Activated CD4-positive, alpha-beta T cell treated with anti-CD3 and anti-CD28 coated beads, Interleukin-2, Interleukin-4, amounts not matched to agents 100 ng/mL and 50 ng/mL, durations not matched to agents 16 hours and 8 hours (primary cell): Measurements from ENCODE around the gene AKT1S1.

Experiments used
- DNase-seq: peaks from one replicate; pipeline ENCODE4 v3.0.0-alpha.2; 2020; ENCODE audit warnings: low spot score

The AKT1S1 gene

DNA sequence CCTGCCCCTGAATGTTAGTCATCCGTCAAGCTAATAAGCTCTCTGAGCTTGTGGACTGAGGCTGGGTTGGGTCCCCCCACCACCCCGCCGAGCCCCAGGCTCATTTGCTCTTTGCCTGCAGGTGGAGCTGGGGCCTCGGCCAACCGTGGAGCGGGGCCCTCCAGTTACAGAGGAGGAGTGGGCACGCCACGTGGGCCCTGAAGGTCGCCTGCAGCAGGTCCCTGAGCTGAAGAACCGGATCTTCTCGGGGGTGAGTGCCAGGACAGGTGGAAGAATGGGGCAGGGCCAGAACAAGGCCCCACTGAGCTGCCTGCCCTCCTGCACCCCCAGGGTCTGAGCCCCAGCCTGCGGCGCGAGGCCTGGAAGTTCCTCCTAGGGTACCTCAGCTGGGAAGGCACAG, 5.5 kb upstream of the AKT1S1 start:
- no peak for DNase-seq

DNA sequence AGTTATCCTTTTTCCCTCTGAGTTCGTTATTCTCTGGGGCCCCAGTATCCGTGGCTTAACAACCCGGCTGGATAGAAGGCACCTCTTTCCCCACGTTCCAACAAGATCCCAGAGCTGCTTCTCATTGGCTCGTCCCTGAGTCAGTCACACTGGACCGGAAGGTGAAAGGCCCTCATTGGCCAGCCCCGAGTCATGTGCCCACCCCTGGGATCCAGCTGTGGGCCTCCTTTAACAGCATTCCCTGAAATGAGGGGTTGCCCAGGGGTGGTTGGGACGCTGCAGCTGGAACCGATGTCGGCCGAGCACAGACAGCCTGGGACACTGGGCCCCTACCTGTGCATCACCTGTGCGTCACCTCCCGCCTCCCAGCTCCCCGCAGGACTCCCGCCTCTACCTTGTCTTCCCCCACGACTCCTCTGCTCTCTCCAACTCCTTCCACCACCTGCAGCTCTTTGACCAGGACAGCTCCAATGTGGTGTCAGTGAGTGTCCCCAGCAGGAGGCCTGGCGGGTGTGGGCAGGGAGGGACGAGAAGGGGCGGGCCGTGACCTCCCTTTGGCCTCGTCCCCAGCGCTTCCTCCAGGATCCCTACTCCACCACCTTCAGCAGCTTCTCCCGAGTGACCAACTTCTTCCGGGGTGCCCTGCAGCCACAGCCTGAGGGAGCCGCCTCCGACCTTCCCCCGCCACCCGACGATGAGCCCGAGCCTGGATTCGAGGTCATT, 4.7 kb upstream of the AKT1S1 start:
- no peak for DNase-seq

DNA sequence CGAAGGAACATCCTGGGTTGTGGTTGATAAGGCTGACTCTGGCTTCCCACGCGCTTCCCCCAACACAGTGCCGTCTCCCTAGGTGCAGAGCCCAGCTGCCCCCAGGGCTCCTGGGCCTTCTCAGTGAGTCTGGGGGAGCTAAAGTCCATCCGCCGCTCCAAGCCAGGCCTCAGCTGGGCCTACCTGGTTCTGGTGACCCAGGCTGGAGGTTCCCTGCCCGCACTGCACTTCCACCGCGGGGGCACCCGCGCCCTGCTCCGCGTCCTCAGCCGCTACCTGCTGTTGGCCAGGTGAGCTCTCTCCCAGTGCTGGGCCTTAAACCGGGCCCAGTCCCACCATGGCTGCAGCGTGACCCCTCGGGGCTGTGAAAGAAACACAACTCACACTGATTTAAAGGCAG, 4.0 kb upstream of the AKT1S1 start:
- no peak for DNase-seq

DNA sequence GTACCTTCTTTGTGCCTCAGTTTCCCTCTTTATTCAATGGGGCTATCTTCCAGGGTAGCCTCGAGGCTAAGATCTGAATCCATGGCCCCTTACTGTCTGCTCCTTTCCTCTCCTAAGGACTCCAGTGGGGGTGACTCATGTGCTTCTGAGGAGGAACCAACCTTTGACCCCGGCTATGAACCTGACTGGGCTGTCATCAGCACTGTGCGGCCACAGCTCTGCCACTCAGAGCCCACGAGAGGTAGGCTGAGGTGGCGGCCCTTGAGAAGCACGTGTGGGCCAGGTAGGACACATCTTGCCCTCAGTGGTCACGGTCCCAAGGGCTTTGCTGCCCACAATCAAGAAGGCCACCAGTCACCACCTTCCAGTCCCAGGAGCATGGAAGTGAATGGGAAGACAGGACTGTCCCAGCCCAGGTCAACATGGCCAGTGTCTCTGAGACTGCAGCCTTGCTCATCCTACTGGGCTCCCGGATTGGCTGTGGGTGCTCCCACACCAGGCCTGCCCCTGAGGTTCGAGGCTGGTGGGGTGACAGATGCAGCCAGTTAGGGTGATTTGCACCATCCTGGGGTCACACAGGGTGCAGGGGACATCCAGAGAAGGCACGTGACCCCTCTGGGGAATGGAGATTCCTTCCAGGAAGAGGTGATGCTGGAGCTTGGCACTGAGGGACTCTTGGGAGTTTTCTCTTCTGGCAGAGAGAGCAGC, 3.2 kb upstream of the AKT1S1 start:
- DNase-seq, result no peak

DNA sequence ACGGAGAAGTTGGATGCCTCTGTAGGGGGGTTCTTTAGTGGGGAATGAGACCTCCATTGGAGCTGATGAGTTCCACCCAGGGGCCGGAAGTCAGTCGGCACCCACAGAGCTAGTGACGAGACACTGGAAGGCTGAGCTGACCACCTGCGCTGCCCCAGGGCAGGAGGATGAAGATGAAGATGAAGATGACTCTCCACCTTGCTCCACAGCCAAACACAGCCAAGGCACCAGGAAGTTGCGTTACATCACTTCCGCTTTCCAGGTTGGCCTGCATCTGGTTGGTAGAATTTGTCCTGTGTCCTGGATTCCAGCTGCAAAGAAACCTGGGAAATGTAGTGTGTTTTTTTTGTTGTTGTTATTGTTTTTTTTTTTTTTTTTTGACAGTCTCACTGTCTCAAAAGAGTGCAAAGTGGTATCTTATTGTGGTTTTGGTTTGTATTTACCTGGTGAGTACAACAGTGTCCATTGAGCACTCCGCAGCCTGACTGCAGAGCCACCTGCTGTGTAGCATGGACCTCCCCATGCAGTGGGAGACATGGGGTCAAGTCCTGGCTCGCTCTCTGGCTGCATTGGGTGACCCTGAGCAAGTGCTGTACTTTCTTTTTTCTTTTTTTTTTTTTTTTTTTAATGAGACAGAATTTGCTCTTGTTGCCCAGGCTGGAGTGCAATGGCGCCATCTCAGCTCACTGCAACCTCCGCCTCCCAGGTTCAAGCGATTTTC, 2.2 kb upstream of the AKT1S1 start:
- DNase-seq, result peak; percentile 32

DNA sequence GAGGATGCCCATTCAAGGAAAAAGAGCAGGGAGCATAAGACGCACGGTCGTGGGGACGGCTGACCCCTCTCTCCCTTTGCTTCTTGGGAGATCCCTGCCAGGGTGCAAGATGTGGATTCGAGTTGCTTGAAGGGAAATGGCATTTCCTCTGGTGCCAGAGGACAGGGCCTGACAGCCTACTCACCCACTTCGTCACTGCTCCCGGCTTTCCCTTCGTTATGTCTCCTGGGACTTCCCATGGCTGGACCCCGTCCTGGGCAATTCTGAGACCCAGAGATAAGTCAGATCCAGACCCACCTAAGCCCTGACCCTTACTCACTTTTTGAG, 1.6 kb upstream of the AKT1S1 start:
- DNase-seq, result no peak

DNA sequence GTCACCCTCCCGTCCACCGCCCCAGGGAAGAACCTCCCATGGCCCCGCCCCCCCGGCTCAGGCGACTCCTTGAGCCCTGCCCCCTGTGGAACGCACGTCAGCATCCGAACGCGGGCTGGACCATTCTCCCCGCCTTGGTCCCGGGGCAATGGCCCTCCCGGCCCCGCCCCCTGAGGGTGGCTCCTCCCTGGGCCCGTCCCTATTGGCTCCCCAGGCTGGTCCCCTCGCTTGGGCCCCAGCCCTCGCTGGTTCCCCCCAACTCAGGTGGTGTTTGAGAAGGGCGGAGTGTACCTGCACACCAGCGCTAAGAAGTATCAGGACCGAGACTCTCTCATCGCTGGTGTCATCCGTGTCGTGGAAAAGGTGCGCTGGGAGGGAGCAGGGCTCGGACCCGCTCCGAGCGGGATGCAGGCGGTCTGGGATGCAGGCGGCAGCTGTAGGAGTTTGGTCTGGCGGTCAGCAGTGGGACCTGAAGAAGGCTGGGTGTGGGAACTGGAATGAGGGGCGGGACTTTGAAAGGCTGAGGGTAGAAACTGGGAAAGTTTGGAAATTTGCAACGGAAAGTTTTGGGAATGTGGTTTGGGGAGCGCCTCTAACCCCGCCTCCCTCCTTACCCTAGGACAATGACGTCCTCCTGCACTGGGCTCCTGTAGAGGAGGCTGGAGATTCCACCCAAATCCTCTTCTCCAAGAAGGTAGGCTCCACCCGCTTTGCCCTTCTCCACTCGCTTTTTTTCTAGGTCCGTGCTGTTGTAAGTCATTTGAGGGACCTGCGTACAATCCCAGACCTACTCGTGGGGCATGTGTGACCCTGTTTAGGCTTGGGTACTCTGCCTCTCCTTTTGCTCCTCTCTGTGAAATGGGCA, 956 bp upstream of the AKT1S1 start:
- peak; percentile 99 for DNase-seq

DNA sequence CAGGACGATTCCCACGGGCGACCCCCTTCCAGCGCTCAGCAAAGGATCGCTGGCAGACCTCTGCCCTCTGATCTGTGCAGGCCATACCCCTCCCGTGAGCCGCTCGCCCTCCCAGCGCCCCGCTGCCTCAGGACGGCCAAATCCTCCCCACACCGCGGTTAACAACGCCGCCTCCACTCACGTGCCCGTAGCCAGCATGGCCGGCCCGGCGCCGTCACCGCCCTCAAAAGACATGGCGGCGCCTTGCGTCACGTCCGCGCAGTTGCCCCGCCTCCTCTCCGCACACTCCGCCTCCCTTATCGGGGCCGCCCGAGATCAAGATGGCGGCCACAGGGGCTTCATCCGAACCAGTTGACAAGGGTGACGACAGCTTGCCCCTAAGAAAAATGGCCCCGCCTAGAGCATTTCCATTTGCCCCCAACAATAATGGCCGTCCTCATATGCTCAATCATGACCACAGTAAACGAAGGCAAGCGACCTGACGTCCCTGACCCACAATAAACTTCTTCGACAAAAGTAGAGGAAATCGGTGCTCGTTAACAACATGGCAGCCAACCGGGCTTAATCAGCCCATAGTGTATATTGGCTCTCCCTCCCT, 634 bp downstream of the AKT1S1 start:
- peak; percentile 98 for DNase-seq

DNA sequence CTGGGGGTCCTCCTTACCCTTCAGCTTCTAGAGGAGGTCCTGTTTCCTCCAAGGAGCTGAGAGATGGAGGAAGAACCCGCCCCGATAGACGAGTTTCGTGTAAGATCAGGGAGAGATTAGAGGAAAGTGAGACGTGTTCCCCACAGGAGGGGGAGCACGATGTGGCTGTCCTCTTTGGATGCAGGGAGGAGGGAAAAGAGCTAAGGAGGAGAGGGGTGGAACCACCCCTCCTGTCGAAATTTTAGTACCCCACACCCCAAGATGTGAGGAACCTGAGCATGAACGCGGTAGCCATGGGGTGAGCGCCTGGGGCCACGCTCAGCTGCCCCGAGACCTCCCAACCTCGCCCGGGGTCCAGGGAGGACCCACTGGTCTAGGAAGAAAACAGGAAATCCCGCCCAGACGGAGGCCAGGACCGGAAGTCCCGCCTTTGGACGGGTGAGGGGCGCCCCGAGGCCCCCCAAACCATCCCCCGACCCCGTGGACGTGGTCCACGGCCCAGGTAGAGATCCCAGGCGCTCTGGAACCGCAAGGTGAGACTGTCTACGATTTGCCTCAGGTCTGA, 1.2 kb downstream of the AKT1S1 start:
- DNase-seq, result peak; percentile 59

DNA sequence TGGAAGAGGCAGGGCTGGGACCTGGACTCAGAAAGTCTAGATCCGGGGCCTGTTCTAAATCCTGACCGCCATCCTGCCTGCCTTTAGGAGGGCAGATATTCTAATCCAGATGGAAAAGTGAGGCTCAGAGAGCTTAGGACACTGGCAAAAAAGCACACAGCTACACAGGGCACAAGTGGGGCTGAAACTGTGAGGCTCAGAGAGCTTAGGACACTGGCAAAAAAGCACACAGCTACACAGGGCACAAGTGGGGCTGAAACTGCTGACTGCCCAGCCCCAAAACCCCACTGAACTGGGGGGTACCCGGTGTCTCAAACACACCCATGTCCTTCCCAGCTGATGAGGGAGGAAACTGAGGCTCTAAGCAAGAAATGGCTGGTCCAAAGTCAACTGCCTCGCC, 2.0 kb downstream of the AKT1S1 start:
- no peak for DNase-seq

DNA sequence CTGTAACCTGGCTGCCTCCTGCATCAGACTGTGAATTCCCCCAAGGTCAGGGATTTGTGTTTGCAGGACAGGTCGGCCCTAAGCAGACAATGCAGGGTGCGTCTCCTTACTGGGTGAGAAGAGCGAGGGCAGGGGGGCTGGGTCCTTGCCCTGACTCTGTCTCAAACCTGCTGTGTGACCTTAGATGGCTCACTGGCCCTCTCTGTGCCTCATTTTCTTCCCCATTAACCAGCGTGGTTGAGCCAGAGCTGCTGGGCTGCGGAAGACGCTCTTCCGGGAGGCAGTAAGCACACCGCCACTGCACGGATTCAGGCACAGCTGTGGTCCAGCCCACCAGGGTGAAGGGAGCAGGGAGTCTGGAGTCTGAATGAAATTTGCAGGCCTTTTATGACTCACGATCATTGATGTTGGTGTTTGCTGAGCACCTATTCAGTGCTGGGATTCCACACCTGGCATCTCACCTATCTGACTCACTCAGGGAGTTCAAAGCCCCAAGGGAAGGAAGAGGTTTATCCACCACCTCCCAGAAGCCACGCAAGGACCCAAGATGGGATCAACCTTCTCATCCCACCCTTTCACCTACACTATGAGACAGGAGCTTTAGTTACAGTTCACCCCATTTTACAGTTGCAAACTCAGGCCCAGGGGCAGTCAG, 2.5 kb downstream of the AKT1S1 start:
- no peak for DNase-seq

DNA sequence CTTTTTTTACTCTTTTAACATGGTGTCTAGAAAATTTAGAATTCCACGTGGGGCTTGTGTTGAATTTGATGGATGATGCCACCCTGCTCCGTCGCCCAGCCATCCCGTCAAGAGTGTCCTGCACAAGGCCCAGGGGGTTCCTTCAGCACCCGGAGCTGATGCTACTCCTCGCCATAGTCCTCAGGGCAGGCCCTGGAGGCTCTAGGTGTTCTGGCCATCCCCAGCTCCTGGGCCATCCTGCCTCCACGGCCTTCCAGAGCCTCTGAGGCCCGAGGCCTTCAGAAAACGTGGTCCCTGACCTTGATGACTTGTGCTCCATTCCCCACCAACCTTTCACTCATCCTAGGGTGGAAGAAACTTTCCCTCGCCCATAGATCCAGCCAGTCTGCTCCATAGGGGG, 3.3 kb downstream of the AKT1S1 start:
- no peak for DNase-seq

DNA sequence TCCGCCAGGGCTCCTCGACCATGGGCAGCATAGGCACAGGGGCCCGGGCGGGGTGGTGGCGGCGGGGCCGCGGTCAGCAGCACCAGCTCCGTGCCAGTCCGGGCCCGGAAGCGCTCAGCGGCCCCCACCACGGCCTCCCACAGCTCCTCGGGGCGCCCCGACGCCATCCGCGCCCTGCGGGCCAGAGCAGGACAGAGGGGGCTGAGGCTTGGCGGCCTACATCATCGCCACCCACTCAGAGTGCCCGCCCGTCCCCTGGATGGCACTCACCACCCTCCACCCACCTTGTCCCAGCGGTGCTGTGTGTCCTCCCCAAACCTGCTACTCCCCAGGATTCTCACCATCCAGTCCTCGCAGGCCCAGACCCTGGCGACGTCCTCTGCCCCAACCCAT, 4.0 kb downstream of the AKT1S1 start:
- DNase-seq, result no peak

DNA sequence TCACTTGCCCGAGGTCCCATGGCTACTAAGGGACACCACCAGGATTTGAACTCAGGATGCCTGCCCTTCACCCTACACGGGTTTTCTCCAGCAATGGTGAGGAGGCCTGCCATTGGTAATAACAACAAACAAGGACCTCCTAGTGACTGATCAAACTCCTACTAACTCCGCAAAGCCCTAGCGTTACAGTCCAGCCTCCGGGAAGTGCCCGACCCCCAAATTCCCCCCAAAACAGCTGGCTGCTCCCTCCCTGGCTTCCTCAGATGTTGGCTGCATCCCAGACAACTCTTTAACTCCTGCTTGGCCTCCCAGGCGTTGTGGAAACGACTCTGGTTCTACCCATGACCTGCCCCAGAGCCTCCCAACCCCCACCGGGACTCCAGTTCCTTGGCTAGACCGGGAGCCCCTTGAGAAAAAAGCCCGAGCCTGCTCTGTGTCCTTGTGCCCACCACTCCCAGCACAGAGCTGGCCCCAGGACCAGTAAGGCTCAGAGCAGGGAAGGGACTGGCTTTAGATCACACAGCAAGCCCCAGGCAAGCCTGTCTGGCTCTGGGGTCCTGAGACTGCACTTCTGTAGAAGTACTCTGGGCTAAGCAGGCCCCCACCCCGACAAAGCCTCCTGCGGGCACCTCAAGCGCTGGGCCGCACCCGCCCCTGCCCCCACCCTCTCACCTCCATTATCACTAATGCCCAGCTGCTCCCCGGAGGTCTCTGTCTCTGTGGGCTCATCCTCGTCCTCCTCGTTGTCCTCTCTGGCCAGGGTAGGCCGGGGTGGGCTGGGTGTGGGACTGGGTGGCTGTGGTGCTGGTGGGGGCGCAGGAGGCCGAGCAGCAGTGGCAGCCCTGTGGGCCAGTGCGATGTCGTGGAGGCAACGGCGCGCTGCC, 4.7 kb downstream of the AKT1S1 start:
- DNase-seq, result no peak

DNA sequence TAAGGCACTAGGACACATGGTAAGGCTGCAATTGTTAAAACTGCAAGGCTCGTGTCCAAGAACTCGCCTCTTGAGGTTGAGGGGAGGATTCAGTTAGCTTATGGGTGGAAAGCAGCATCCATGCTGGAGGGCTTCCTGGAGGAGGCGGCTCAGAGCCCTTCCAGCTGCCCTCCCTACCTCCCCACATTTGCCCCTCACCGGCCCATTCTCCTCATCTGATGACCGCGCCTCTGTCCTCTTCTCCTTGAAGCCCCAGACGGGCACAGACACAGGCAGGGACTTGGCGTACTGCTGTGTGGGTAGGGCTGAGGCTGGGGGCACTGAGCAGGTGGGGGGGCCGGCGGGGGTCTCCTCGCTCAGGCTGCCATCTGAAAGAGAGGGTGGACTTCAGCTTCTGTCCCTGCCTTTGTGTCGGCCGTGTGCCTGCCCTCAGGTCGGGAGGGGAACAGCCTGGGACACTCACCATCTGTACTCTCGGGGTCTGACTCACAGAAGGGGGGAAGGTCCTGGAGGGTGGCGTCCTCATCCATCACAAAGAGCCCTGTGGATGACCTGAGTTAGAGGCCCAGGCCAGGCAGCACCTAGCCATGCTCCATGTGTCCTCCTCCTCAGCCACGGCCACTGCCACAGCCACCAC, 5.7 kb downstream of the AKT1S1 start:
- DNase-seq, result no peak

DNA sequence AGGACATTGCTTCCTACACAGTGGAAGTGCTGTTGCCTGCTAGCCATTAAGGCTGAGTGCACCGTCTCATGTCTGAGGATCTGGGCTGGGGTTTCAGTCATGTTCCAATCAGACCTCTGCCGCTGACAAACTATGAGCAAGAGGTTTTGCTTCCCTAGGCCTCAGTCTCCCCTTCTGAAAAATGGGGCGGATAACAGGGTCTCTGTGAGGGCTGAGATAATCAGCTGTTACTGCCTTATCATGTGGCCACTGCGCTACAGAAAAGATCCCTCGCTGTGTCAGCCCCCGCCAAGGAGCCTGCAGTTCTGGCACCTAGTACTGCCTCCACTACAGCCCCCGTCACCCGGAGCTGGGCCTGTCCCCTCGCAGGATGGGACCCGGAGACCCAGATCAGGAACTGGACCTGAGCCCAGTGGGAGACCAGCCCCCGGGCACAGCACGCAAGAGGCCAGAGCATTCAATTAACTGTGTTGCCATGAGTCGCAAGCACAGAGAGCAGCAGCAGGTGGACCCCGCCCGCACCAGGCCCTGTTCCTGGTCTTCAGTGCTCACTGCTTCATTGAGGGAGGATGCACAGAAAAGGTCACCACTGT, 6.8 kb downstream of the AKT1S1 start:
- DNase-seq, result no peak

DNA sequence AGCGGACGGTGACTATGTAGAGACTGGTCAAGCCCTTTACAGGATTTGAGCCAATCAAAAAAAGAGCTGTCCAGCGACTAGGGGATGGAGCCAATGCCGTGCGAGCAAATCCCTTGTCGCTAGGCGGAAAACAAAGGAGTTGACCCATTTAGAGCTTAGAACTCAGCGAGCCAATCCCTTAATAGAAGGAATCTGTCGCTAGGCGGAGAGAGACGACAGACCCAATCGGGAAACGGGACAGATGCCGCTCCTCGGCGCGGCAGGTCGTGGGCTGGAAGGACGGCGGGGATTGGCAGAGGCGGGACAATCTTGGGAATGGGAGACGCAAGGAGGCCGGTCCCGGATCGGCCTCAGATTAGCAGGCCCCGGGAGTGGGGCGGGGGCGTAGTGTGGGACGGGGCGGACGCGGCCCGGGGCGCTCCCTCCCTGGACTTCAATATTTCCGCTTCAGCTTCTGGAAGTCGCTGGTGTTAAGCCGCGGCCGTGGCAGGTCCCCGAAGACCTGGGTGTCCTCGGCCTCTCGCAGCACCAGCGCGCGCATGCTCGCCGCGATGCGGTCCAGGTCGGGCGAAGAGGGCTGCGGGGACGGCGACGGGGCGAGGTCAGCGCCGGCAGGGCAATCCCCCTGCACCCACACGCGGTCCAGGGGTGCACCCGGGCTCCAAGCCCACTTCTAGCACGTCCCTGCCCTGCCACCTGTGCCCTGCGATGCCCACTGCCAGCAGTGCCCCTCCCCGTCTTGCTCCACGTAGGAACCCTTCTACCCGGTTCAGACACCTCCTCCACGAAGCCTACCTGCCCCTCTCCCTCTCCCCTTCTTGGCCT, 7.5 kb downstream of the AKT1S1 start:
- DNase-seq, result peak; percentile 99

DNA sequence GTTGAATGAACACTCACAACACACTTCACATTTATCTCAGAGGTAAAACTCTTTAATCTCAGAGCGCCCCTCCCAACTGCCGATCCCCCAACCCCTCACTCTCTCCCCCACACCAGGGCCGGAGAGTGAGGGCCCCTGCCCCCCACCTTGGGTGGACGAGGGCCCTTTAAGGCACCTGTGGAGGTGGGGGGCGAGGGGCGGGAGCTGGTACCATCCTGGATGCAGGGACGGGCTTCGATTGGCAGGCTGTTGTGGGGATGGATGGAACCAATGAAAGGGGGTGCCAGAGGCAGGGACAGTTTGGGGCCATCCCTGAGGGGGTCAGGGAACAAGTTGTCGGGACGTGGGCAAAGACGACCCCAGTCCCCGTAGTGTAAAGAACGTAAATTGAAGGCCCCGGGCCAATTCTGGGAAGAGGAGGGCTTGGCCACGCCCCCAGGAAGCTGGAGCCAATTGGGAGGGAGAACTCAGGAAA, 8.1 kb downstream of the AKT1S1 start:
- DNase-seq, result no peak
